Liver (tissue), 9 donors: Measurements from ENCODE around the gene ASCC1. TPM values are rescaled to one million over a fixed set of nuclear protein-coding genes. Genes with fewer than 3 reads are reported as not detected.

Source experiments
- DNase-seq: peaks from one replicate; pipeline ENCODE4 v3.0.0-alpha.2; 2017; ENCODE audit warnings: low spot score
- H3K27ac ChIP-seq, 2 donors: one replicate each; pipeline ENCODE4 v1.7.0; 2013; ENCODE audit warnings: inconsistent platforms in 2 of 2, low read length in 2 of 2, control low read depth in 1 of 2, low read depth in 1 of 2, mild to moderate bottlenecking in 1 of 2
- H3K27me3 ChIP-seq, 4 donors: one replicate each; pipeline versions ENCODE4 v1.6.1 to v1.7.0; 2013; ENCODE audit warnings: low read length in 3 of 4, inconsistent platforms in 1 of 4, mild to moderate bottlenecking in 1 of 4, moderate library complexity in 1 of 4; ENCODE audit not compliant: control insufficient read depth in 4 of 4, insufficient read depth in 4 of 4
- H3K36me3 ChIP-seq, 4 donors: one replicate each; pipeline versions ENCODE4 v1.6.1 to v1.7.0; 2013; ENCODE audit warnings: low read length in 3 of 4, mild to moderate bottlenecking in 3 of 4, low read depth in 1 of 4, moderate library complexity in 1 of 4; ENCODE audit not compliant: control insufficient read depth in 4 of 4, insufficient read depth in 3 of 4
- H3K4me1 ChIP-seq, 4 donors: one replicate each; pipeline versions ENCODE4 v1.6.1 to v1.7.0; 2013; ENCODE audit warnings: low read length in 3 of 4, mild to moderate bottlenecking in 3 of 4, moderate library complexity in 1 of 4; ENCODE audit not compliant: control insufficient read depth in 4 of 4, insufficient read depth in 4 of 4
- H3K4me3 ChIP-seq, 3 donors: one replicate each; pipeline versions ENCODE4 v1.6.1 to v1.7.0; 2013; ENCODE audit warnings: low read length in 3 of 3, control low read depth in 1 of 3, low read depth in 1 of 3, mild to moderate bottlenecking in 1 of 3
- H3K9ac ChIP-seq, 2 donors: one replicate each; pipeline ENCODE4 v1.7.0; 2013; ENCODE audit warnings: low read length in 2 of 2, mild to moderate bottlenecking in 2 of 2, moderate library complexity in 2 of 2, control low read depth in 1 of 2, low read depth in 1 of 2
- H3K9me3 ChIP-seq, 4 donors: one replicate each; pipeline versions ENCODE4 v1.6.1 to v1.7.0; 2013; ENCODE audit warnings: low read length in 3 of 4; ENCODE audit not compliant: control insufficient read depth in 4 of 4
- ATF3 ChIP-seq: IDR thresholded peaks from 2 replicates; pipeline ENCODE4 v1.6.1; 2016; ENCODE audit warnings: antibody characterized with exemption
- CTCF ChIP-seq: fragments of 150-350 bp; IDR thresholded peaks from 2 replicates; pipeline ENCODE4 v1.5.1; 2017; ENCODE audit warnings: improper control_type of control experiment, low read depth, low read length; ENCODE audit not compliant: missing input control
- EGR1 ChIP-seq, 2 donors: IDR thresholded peaks; 2 replicates each; pipeline ENCODE4 v1.6.1; 2016 to 2018; ENCODE audit warnings: antibody characterized with exemption in 2 of 2, low read depth in 2 of 2
- FOXA1 ChIP-seq: IDR thresholded peaks from 2 replicates; pipeline ENCODE4 v1.6.1; 2016; ENCODE audit warnings: antibody characterized with exemption
- FOXA2 ChIP-seq: IDR thresholded peaks from 2 replicates; pipeline ENCODE4 v1.6.1; 2016; ENCODE audit warnings: antibody characterized with exemption
- GABPA ChIP-seq, 2 donors: IDR thresholded peaks in 1 of 2; conservative IDR thresholded peaks in 1 of 2; 2 replicates each; pipeline ENCODE4 v1.6.1; 2016; ENCODE audit warnings: antibody characterized with exemption in 2 of 2, mild to moderate bottlenecking in 1 of 2, moderate library complexity in 1 of 2
- HNF4A ChIP-seq, 2 donors: conservative IDR thresholded peaks; 2 replicates each; pipeline ENCODE4 v1.6.1; 2016; ENCODE audit warnings: antibody characterized with exemption in 2 of 2, mild to moderate bottlenecking in 2 of 2
- HNF4G ChIP-seq: IDR thresholded peaks from 2 replicates; pipeline ENCODE4 v1.6.1; 2016; ENCODE audit warnings: antibody characterized with exemption
- JUND ChIP-seq, 2 donors: IDR thresholded peaks; 2 replicates each; pipeline ENCODE4 v1.6.1; 2016; ENCODE audit warnings: antibody characterized with exemption in 2 of 2
- MAX ChIP-seq: IDR thresholded peaks from 2 replicates; pipeline ENCODE4 v1.6.1; 2016; ENCODE audit warnings: antibody characterized with exemption
- NR2F2 ChIP-seq: IDR thresholded peaks from 2 replicates; pipeline ENCODE4 v1.6.1; 2016; ENCODE audit warnings: antibody characterized with exemption
- RAD21 ChIP-seq, 2 donors: IDR thresholded peaks; 2 replicates each; pipeline ENCODE4 v1.6.1; 2016; ENCODE audit warnings: antibody characterized with exemption in 2 of 2, mild to moderate bottlenecking in 2 of 2
- REST ChIP-seq: IDR thresholded peaks from 2 replicates; pipeline ENCODE4 v1.6.1; 2016; ENCODE audit warnings: antibody characterized with exemption, mild to moderate bottlenecking
- RXRA ChIP-seq, 2 donors: IDR thresholded peaks; 2 replicates each; pipeline ENCODE4 v1.6.1; 2017 to 2018; ENCODE audit warnings: antibody characterized with exemption in 2 of 2, mild to moderate bottlenecking in 1 of 2
- SP1 ChIP-seq: IDR thresholded peaks from 2 replicates; pipeline ENCODE4 v1.6.1; 2018; ENCODE audit warnings: antibody characterized with exemption, mild to moderate bottlenecking
- TAF1 ChIP-seq: conservative IDR thresholded peaks from 2 replicates; pipeline ENCODE4 v1.6.1; 2016; ENCODE audit warnings: antibody characterized with exemption, mild to moderate bottlenecking
- YY1 ChIP-seq: IDR thresholded peaks from 2 replicates; pipeline ENCODE4 v1.6.1; 2016; ENCODE audit warnings: antibody characterized with exemption, mild to moderate bottlenecking
- ZBTB33 ChIP-seq: IDR thresholded peaks from 2 replicates; pipeline ENCODE4 v1.6.1; 2016; ENCODE audit warnings: antibody characterized with exemption
- WGBS: extraction: QIAGEN DNeasy Blood & Tissue Kit; methylation state at CpG from one replicate; pipeline ENCODE4 v1.1.7; 2013; 5-methylcytosine and 5-hydroxymethylcytosine counted together
- polyA plus RNA-seq, 2 donors: library from polyadenylated mRNA; stranded (reverse) in 1 of 2; unstranded in 1 of 2; fragments of 200-250 nt in 1 of 2; fragments of >200 nt in 1 of 2; fragmentation: Nextera tagmentation in 1 of 2; extraction: Ambion mirVana in 1 of 2; gene quantifications; one replicate each; pipeline versions ENCODE4 v1.2.1 to v1.2.3, GENCODE V29; 2013 to 2015
- total RNA-seq, 2 donors: library from RNA; depleted of rRNA; stranded (reverse); fragments of >200 nt; gene quantifications; one replicate each; pipeline ENCODE4 v1.2.3, GENCODE V29; 2014
- donor health status: healthy.
- donor health status: healthy.
- donor health status: healthy.
- donor health status: healthy.
- donor health status: healthy.

The ASCC1 gene
- total and polyA plus RNA-seq, 4 donors: 6.9 to 13.9 (median 10.2) TPM

GRCh38 chr10:72116372-72116771, 99.7 kb downstream of the ASCC1 start:
- no peak for DNase-seq
- Histone ChIP-seq H3K4me3 (no peak overlapping the region), H3K9me3 (no peaks in the 10 kb centered on the region), H3K27ac (no peak overlapping the region), H3K36me3 (no peaks in the 10 kb centered on the region), H3K27me3 (no peaks in the 10 kb centered on the region), H3K4me1 (no peaks in the 10 kb centered on the region), H3K9ac (no peak overlapping the region)
- 99% methylated on average over 2 of the region's 2 CpGs for WGBS
- TF ChIP-seq HNF4G (no peak), ATF3 (no peak), ZBTB33 (no peak), RXRA (IDR thresholded peaks at IDR 0.05) (no peak), EGR1 (IDR thresholded peaks at IDR 0.05; ENCODE audit: low read depth in 2 of 2) (no peak), NR2F2 (no peak), YY1 (no peak), FOXA1 (no peak), MAX (no peak), CTCF (no peak), HNF4A (conservative IDR thresholded peaks at IDR 0.05) (no peak), SP1 (no peak), RAD21 (IDR thresholded peaks at IDR 0.05) (no peak), REST (no peak), GABPA (IDR thresholded peaks at IDR 0.05 in 1 of 2, conservative IDR thresholded peaks at IDR 0.05 in 1 of 2) (no peak), TAF1 (no peak), FOXA2 (no peak), JUND (IDR thresholded peaks at IDR 0.05) (no peak)
